ENCODE data around the gene NELFB. TPM values are rescaled to one million over a fixed set of nuclear protein-coding genes. Genes with fewer than 3 reads are reported as not detected.

NELFB gene
- total and polyA plus RNA-seq, 9 of the 15 experiments (the other 6 are each of a cell fraction or from before 2014, with no cell fraction given), result 0.24 to 84.0 (median 29.7) TPM

- H3K36me3 ChIP-seq (ENCODE audit: control insufficient read depth, insufficient read depth, low read length), result peaks cover 30% of the 10 kb centered on the region
- DNase-seq (ENCODE audit: extremely low read depth in 1 of 4, low spot score in 3 of 4) (peak; percentile 77 to 88 (median 85)), ATAC-seq (peak; percentile 11), FAIRE-seq (no peak)
- no peaks in the 10 kb centered on the region for H3K27me3 ChIP-seq (ENCODE audit: control insufficient read depth in 2 of 2, insufficient read depth in 2 of 2, low read length in 2 of 2)
- H3K4me3 ChIP-seq, result peak overlapping the region; percentile 96
- H3K9ac ChIP-seq (ENCODE audit: insufficient read depth in 1 of 2, low read depth in 2 of 2, low read length in 2 of 2), result peak overlapping the region; percentile 87 to 100
- H3K9me3 ChIP-seq (replicated peaks; ENCODE audit: control insufficient read depth, insufficient read depth, low read depth, low read length), result no peaks in the 10 kb centered on the region
- H3K9me1 ChIP-seq (ENCODE audit: control insufficient read depth, insufficient read depth, low read length), result peaks cover 4% of the 10 kb centered on the region
- peaks cover 30% of the 10 kb centered on the region for H4K20me1 ChIP-seq (replicated peaks; ENCODE audit: control insufficient read depth, insufficient read depth, low read length)
- no peak overlapping the region for H2AFZ ChIP-seq (ENCODE audit: low read depth, low read length)
- peak overlapping the region; percentile 90 for H3K27ac ChIP-seq (ENCODE audit: extremely low read depth, low read depth, low read length)
- H3K4me2 ChIP-seq (ENCODE audit: insufficient read depth, low read length), result peak overlapping the region; percentile 95
- H3K4me1 ChIP-seq (replicated peaks in 1 of 2; ENCODE audit: control insufficient read depth in 2 of 2, insufficient read depth in 2 of 2, low read length in 2 of 2), result peaks cover 28 to 91% of the 10 kb centered on the region in 2 experiments
- intact Hi-C loops (cut with micrococcal nuclease), result loop anchor here (1.0 to 10.0 kb wide), 4 partner anchors 13 to 457 kb away; partner anchors contain the start of genes NELFB, NRARP and TOR4A
- BruUV-seq (replicated peaks), result no TSS peak
- in situ Hi-C loops (cut with MboI), result loop anchor here (25.0 kb wide), 1 partner anchor 454 kb away; the partner anchor contains the start of genes CCDC183 and TMEM141
- ChIA-PET POLR2A (interaction anchor here (0.6 to 6.5 kb wide), 29 partner anchors 9 to 515 kb away, joined by 3 to 221 read pairs (median 5); partner anchors contain the start of genes ANAPC2, CYSRT1, NELFB and SLC34A3), CTCF (ENCODE audit: low intra/inter-chr PET ratio) (no interaction called here)
- WGBS (ENCODE audit: insufficient coverage, low coverage, missing lambda C conversion rate), result under 1% methylated on average over 43 of the region's 83 CpGs
- H3K79me2 ChIP-seq (ENCODE audit: control insufficient read depth, insufficient read depth, low read length), result peaks cover 57% of the 10 kb centered on the region
- TF ChIP-seq NFE2L1 (tag; IDR thresholded peaks at IDR 0.05; ENCODE audit: borderline replicate concordance, low read depth) (no peak), HNRNPLL (IDR thresholded peaks at IDR 0.05; ENCODE audit: low read depth, low read length, poor library complexity, severe bottlenecking) (peak; percentile 14), CSDE1 (IDR thresholded peaks at IDR 0.05) (no peak), CBFA2T2 (conservative IDR thresholded peaks at IDR 0.05) (no peak), IRF9 (tag; IDR thresholded peaks at IDR 0.05) (no peak), KLF1 (tag; IDR thresholded peaks at IDR 0.05) (no peak)
- TF ChIP-seq, protein P1, sequence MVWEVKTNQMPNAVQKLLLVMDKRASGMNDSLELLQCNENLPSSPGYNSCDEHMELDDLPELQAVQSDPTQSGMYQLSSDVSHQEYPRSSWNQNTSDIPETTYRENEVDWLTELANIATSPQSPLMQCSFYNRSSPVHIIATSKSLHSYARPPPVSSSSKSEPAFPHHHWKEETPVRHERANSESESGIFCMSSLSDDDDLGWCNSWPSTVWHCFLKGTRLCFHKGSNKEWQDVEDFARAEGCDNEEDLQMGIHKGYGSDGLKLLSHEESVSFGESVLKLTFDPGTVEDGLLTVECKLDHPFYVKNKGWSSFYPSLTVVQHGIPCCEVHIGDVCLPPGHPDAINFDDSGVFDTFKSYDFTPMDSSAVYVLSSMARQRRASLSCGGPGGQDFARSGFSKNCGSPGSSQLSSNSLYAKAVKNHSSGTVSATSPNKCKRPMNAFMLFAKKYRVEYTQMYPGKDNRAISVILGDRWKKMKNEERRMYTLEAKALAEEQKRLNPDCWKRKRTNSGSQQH (CRISPR knock-in tag; IDR thresholded peaks at IDR 0.05), result no peak
- TF ChIP-seq, protein P2, sequence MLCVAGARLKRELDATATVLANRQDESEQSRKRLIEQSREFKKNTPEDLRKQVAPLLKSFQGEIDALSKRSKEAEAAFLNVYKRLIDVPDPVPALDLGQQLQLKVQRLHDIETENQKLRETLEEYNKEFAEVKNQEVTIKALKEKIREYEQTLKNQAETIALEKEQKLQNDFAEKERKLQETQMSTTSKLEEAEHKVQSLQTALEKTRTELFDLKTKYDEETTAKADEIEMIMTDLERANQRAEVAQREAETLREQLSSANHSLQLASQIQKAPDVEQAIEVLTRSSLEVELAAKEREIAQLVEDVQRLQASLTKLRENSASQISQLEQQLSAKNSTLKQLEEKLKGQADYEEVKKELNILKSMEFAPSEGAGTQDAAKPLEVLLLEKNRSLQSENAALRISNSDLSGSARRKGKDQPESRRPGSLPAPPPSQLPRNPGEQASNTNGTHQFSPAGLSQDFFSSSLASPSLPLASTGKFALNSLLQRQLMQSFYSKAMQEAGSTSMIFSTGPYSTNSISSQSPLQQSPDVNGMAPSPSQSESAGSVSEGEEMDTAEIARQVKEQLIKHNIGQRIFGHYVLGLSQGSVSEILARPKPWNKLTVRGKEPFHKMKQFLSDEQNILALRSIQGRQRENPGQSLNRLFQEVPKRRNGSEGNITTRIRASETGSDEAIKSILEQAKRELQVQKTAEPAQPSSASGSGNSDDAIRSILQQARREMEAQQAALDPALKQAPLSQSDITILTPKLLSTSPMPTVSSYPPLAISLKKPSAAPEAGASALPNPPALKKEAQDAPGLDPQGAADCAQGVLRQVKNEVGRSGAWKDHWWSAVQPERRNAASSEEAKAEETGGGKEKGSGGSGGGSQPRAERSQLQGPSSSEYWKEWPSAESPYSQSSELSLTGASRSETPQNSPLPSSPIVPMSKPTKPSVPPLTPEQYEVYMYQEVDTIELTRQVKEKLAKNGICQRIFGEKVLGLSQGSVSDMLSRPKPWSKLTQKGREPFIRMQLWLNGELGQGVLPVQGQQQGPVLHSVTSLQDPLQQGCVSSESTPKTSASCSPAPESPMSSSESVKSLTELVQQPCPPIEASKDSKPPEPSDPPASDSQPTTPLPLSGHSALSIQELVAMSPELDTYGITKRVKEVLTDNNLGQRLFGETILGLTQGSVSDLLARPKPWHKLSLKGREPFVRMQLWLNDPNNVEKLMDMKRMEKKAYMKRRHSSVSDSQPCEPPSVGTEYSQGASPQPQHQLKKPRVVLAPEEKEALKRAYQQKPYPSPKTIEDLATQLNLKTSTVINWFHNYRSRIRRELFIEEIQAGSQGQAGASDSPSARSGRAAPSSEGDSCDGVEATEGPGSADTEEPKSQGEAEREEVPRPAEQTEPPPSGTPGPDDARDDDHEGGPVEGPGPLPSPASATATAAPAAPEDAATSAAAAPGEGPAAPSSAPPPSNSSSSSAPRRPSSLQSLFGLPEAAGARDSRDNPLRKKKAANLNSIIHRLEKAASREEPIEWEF (CRISPR knock-in tag; IDR thresholded peaks at IDR 0.05), result no peak
These were observed 13.4 kb upstream of the NELFB start for GRCh38 chr9:137241490-137242268.
